ENCODE results near the gene POMT1. TPM values are rescaled to one million over a fixed set of nuclear protein-coding genes. Genes with fewer than 3 reads are reported as not detected.
A peak's percentile ranks its signal among the peaks of the same experiment; 100 is the strongest.

Gene POMT1
- total and polyA plus RNA-seq, 2 experiments from 2014 or later = 35.3 to 44.8 TPM

GRCh38 chr9:131539223-131539923 lies 36.7 kb downstream of the POMT1 start:
- DNase-seq (ENCODE audit: low spot score) = no peak
- no peaks in the 10 kb centered on the region for H3K4me1 ChIP-seq (ENCODE audit: insufficient read depth)
- H3K36me3 ChIP-seq (replicated peaks; ENCODE audit: insufficient read depth, low read depth) = no peaks in the 10 kb centered on the region
- 89% methylated on average over 7 of the region's 7 CpGs for WGBS (ENCODE audit: low lambda C conversion rate, missing lambda C conversion rate)
- no peaks in the 10 kb centered on the region for H3K79me2 ChIP-seq
- no peak overlapping the region for H3K4me2 ChIP-seq
- no peak overlapping the region for H3K4me3 ChIP-seq
- no peaks in the 10 kb centered on the region for H4K20me1 ChIP-seq (ENCODE audit: insufficient read depth, poor library complexity, severe bottlenecking)
- no peak overlapping the region for H3K27ac ChIP-seq
- no peak overlapping the region for H2AFZ ChIP-seq
- peaks cover 9% of the 10 kb centered on the region for H3K9me3 ChIP-seq (ENCODE audit: low read depth)
- no peak for TF ChIP-seq CTCF (IDR thresholded peaks at IDR 0.05; ENCODE audit: poor library complexity)
- no peak for TF ChIP-seq EZH2 (IDR thresholded peaks at IDR 0.05; ENCODE audit: borderline replicate concordance)
- TF ChIP-seq EZH2phosphoT487 (IDR thresholded peaks at IDR 0.05; ENCODE audit: low read depth, severe bottlenecking, unreplicated experiment) = no peak
- no peaks in the 10 kb centered on the region for H3K27me3 ChIP-seq
- H3K9me2 ChIP-seq (replicated peaks; ENCODE audit: insufficient read depth) = no peaks in the 10 kb centered on the region

- Histone ChIP-seq H2AFZ (no peak overlapping the region), H3K4me1 (ENCODE audit: insufficient read depth) (no peaks in the 10 kb centered on the region), H4K20me1 (ENCODE audit: insufficient read depth, poor library complexity, severe bottlenecking) (no peaks in the 10 kb centered on the region), H3K36me3 (replicated peaks; ENCODE audit: insufficient read depth, low read depth) (no peaks in the 10 kb centered on the region), H3K9me3 (ENCODE audit: low read depth) (peaks cover 9% of the 10 kb centered on the region), H3K9me2 (replicated peaks; ENCODE audit: insufficient read depth) (no peaks in the 10 kb centered on the region), H3K27ac (no peak overlapping the region), H3K4me3 (no peak overlapping the region), H3K4me2 (no peak overlapping the region), H3K79me2 (no peaks in the 10 kb centered on the region), H3K27me3 (no peaks in the 10 kb centered on the region)
- no peak for TF ChIP-seq CTCF (IDR thresholded peaks at IDR 0.05; ENCODE audit: poor library complexity)
- no peak for TF ChIP-seq EZH2 (IDR thresholded peaks at IDR 0.05; ENCODE audit: borderline replicate concordance)
- TF ChIP-seq EZH2phosphoT487 (IDR thresholded peaks at IDR 0.05; ENCODE audit: low read depth, severe bottlenecking, unreplicated experiment) = no peak
- 94% methylated on average over 6 of the region's 6 CpGs for WGBS (ENCODE audit: low lambda C conversion rate, missing lambda C conversion rate)
- DNase-seq (ENCODE audit: low spot score) = no peak
Observed at GRCh38 chr9:131543141-131543540, 40.4 kb downstream of the POMT1 start.

GRCh38 chr9:131545003-131545785 lies 42.5 kb downstream of the POMT1 start, which contains the start of gene PRRT1B:
PRRT1B (plus strand) TSS chr9:131545523; CDS start chr9:131545616, 93 bp downstream.
- no peak within 1 kb of the TSS for H3K27ac ChIP-seq
- no peaks in the 10 kb centered on the region for H4K20me1 ChIP-seq (ENCODE audit: insufficient read depth, poor library complexity, severe bottlenecking)
- peak within 1 kb of the TSS; percentile 68 for H3K4me2 ChIP-seq
- H3K36me3 ChIP-seq (replicated peaks; ENCODE audit: insufficient read depth, low read depth) = no peaks in the 10 kb centered on the region
- no peaks in the 10 kb centered on the region for H3K4me1 ChIP-seq (ENCODE audit: insufficient read depth)
- peak; percentile 75 for DNase-seq (ENCODE audit: low spot score)
- no peak within 1 kb of the TSS for H3K4me3 ChIP-seq
- WGBS (ENCODE audit: low lambda C conversion rate, missing lambda C conversion rate) = 76% methylated on average over 45 of the region's 50 CpGs
- H3K79me2 ChIP-seq = no peaks in the 10 kb centered on the region
- H2AFZ ChIP-seq = no peak within 1 kb of the TSS
- no peaks in the 10 kb centered on the region for H3K27me3 ChIP-seq
- no peaks in the 10 kb centered on the region for H3K9me2 ChIP-seq (replicated peaks; ENCODE audit: insufficient read depth)
- peaks cover 9% of the 10 kb centered on the region for H3K9me3 ChIP-seq (ENCODE audit: low read depth)
- TF ChIP-seq EZH2 (IDR thresholded peaks at IDR 0.05; ENCODE audit: borderline replicate concordance) (no peak), EZH2phosphoT487 (IDR thresholded peaks at IDR 0.05; ENCODE audit: low read depth, severe bottlenecking, unreplicated experiment) (no peak), CTCF (IDR thresholded peaks at IDR 0.05; ENCODE audit: poor library complexity) (no peak)
